ENCODE results near the gene UNC5CL.
"Not testable (repeated sequence)": the region's sequence is repeated elsewhere in the genome, so short reads cannot be mapped to it uniquely, and the experiment has no call there.

The UNC5CL gene

DNA sequence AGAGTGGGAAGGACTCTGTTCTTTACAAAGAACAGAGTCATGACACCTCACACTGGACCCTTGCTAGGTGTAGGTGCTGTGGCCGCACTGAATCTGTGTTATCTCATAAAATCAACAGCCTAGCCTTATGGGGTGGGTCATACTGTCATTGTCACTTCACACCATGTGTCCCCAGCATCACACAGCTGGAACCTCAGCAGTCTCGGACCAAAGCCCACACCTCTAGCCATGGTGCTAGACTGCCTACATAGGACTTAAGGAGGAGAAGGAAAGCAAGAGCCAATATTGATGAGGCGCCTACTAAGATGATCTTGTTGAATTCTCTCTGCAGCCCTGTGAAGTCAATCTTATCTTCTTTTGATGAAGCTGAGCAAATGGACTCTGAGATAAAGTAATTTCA is 31.0 kb downstream of the UNC5CL start:
- Histone ChIP-seq H3K27me3 (ENCODE audit: low read length) (no peaks in the 10 kb centered on the region), H4K20me1 (ENCODE audit: low read depth, low read length) (no peaks in the 10 kb centered on the region), H3K9ac (ENCODE audit: low read length) (no peak overlapping the region), H3K79me2 (ENCODE audit: insufficient read depth, low read length) (no peaks in the 10 kb centered on the region), H3K4me2 (ENCODE audit: low read depth, low read length, poor library complexity, severe bottlenecking) (no peak overlapping the region), H3K9me2 (replicated peaks; ENCODE audit: insufficient read depth, low read length) (no peaks in the 10 kb centered on the region), H3K36me3 (ENCODE audit: low read length) (no peaks in the 10 kb centered on the region), H3K27ac (ENCODE audit: low read depth, low read length) (no peak overlapping the region), H3K9me3 (ENCODE audit: insufficient read depth, low read length) (no peaks in the 10 kb centered on the region), H3F3A (ENCODE audit: insufficient read depth) (no peaks in the 10 kb centered on the region), H2AFZ (ENCODE audit: low read depth, low read length, severe bottlenecking) (no peak overlapping the region), H3K4me3 (ENCODE audit: insufficient read depth, low read length, poor library complexity, severe bottlenecking) (no peak overlapping the region)
- TF ChIP-seq EZH2phosphoT487 (conservative IDR thresholded peaks at IDR 0.05; ENCODE audit: low read length) (no peak), CTCF (IDR thresholded peaks at IDR 0.05; ENCODE audit: insufficient read depth, low read length, poor library complexity, severe bottlenecking) (no peak)

- not testable (repeated sequence) for H3K27ac ChIP-seq (ENCODE audit: low read depth, low read length); H4K20me1 ChIP-seq (ENCODE audit: low read depth, low read length); H3K36me3 ChIP-seq (ENCODE audit: low read length); H3F3A ChIP-seq (ENCODE audit: insufficient read depth); H3K79me2 ChIP-seq (ENCODE audit: insufficient read depth, low read length); H3K9me2 ChIP-seq (replicated peaks; ENCODE audit: insufficient read depth, low read length); H3K9ac ChIP-seq (ENCODE audit: low read length); H2AFZ ChIP-seq (ENCODE audit: low read depth, low read length, severe bottlenecking); H3K4me2 ChIP-seq (ENCODE audit: low read depth, low read length, poor library complexity, severe bottlenecking); H3K4me3 ChIP-seq (ENCODE audit: insufficient read depth, low read length, poor library complexity, severe bottlenecking); H3K27me3 ChIP-seq (ENCODE audit: low read length); H3K9me3 ChIP-seq (ENCODE audit: insufficient read depth, low read length)
These were observed 32.0 kb downstream of the UNC5CL start for GRCh38 chr6:41006980-41007379.

GRCh38 chr6:41006217-41006616 is 32.8 kb downstream of the UNC5CL start:
- not testable (repeated sequence) for H3K9me2 ChIP-seq (replicated peaks; ENCODE audit: insufficient read depth, low read length); H3K4me2 ChIP-seq (ENCODE audit: low read depth, low read length, poor library complexity, severe bottlenecking); H4K20me1 ChIP-seq (ENCODE audit: low read depth, low read length); H3K9me3 ChIP-seq (ENCODE audit: insufficient read depth, low read length); H2AFZ ChIP-seq (ENCODE audit: low read depth, low read length, severe bottlenecking); H3K27me3 ChIP-seq (ENCODE audit: low read length); H3K9ac ChIP-seq (ENCODE audit: low read length); H3K27ac ChIP-seq (ENCODE audit: low read depth, low read length); H3K4me3 ChIP-seq (ENCODE audit: insufficient read depth, low read length, poor library complexity, severe bottlenecking); H3K36me3 ChIP-seq (ENCODE audit: low read length); H3F3A ChIP-seq (ENCODE audit: insufficient read depth); H3K79me2 ChIP-seq (ENCODE audit: insufficient read depth, low read length)
- TF ChIP-seq CTCF (IDR thresholded peaks at IDR 0.05; ENCODE audit: insufficient read depth, low read length, poor library complexity, severe bottlenecking), result peak; percentile 67

DNA sequence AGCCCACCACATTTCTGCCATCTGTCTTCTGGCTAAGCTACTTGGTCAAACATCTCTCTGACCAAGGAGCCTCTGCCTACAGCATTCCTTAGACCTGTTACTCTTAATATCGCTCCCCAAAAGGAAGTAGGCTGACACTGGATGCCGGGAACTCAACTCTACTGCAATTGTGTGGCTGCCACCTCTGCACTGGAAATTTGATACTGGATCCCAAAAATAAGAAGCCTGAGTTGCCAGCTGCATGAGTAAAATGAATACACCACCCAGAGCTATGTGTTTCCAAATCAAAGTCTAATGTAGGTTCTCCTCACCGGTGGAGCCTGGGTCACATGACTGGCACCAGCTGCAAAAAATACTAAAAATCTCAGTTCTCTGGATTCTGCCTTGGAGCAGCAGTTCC is 36.9 kb downstream of the UNC5CL start:
- Histone ChIP-seq H3K36me3 (ENCODE audit: low read length) (no peaks in the 10 kb centered on the region), H3K9me3 (ENCODE audit: insufficient read depth, low read length) (no peaks in the 10 kb centered on the region), H3K4me3 (ENCODE audit: insufficient read depth, low read length, poor library complexity, severe bottlenecking) (no peak overlapping the region), H3K27ac (ENCODE audit: low read depth, low read length) (no peak overlapping the region), H3K4me2 (ENCODE audit: low read depth, low read length, poor library complexity, severe bottlenecking) (no peak overlapping the region), H3K9ac (ENCODE audit: low read length) (no peak overlapping the region), H3F3A (ENCODE audit: insufficient read depth) (no peaks in the 10 kb centered on the region), H2AFZ (ENCODE audit: low read depth, low read length, severe bottlenecking) (no peak overlapping the region), H4K20me1 (ENCODE audit: low read depth, low read length) (no peaks in the 10 kb centered on the region), H3K9me2 (replicated peaks; ENCODE audit: insufficient read depth, low read length) (no peaks in the 10 kb centered on the region), H3K27me3 (ENCODE audit: low read length) (no peaks in the 10 kb centered on the region), H3K79me2 (ENCODE audit: insufficient read depth, low read length) (no peaks in the 10 kb centered on the region)
- TF ChIP-seq EZH2phosphoT487 (conservative IDR thresholded peaks at IDR 0.05; ENCODE audit: low read length) (no peak), CTCF (IDR thresholded peaks at IDR 0.05; ENCODE audit: insufficient read depth, low read length, poor library complexity, severe bottlenecking) (no peak)

Measured in SU-DHL-6 (cell line).